GM06990 (cell line): ENCODE results near the gene NAA80.
"Not testable (repeated sequence)": the region's sequence is repeated elsewhere in the genome, so short reads cannot be mapped to it uniquely, and the experiment has no call there.

Experiments
- DNase-seq: peaks from one replicate; pipeline ENCODE4 v3.0.0-alpha.2; 2011; ENCODE audit not compliant: insufficient read length; ENCODE audit errors: extremely low read depth
- H3K27me3 ChIP-seq: replicated peaks from 2 replicates; pipeline ENCODE4 v1.6.0; 2011; ENCODE audit warnings: low read length; ENCODE audit not compliant: control insufficient read depth, insufficient read depth
- H3K36me3 ChIP-seq: 2 replicates; pipeline ENCODE4 v1.5.1; 2011; ENCODE audit warnings: low read length; ENCODE audit not compliant: control insufficient read depth, insufficient read depth
- H3K4me3 ChIP-seq: replicated peaks from 2 replicates; pipeline ENCODE4 v1.5.1; 2011; ENCODE audit warnings: low read depth, mild to moderate bottlenecking, control low read depth, low read length
- TF ChIP-seq, protein P1 (sequence below): IDR thresholded peaks from 2 replicates; pipeline ENCODE4 v1.5.1; 2011; ENCODE audit warnings: low read length, control low read depth, mild to moderate bottlenecking, inconsistent platforms; ENCODE audit not compliant: insufficient read depth, poor library complexity, severe bottlenecking

Gene NAA80

DNA sequence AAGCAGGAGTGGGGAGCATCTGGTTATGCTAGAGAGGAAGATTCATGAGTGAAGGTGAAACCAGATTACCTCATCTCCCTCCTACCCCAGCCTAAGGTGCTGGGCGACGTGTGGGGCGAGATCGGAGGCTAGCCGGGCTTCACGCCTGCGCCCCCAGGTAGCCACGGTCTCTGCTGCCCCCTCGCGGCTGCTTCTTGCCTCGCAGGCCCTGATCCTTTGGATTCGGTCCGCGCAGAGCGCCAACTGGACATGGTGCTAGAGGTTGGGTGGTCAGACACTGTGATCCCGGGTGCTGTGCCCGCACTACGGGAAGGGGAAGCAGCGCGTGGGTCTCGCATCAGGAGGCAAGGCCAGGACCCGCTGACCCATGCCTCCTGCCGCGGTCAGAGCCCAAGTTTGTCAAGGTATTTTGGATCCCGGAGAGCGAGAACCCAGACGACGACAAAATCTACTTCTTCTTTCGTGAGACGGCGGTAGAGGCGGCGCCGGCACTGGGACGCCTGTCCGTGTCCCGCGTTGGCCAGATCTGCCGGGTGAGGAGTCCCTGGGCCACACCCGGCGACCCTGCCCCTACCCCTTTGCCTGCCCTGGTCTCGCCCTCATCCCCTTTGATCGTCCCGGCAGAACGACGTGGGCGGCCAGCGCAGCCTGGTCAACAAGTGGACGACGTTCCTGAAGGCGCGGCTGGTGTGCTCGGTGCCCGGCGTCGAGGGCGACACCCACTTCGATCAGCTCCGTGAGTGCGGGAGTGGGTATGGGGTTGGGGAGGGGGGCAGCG is 26.1 kb downstream of the NAA80 start:
- Histone ChIP-seq H3K27me3 (no peaks in the 10 kb centered on the region; the same call in 1 of the 2 replicates), H3K36me3 (no peaks in the 10 kb centered on the region), H3K4me3 (no peak overlapping the region; the same call in 1 of the 2 replicates)
- TF ChIP-seq, protein P1, sequence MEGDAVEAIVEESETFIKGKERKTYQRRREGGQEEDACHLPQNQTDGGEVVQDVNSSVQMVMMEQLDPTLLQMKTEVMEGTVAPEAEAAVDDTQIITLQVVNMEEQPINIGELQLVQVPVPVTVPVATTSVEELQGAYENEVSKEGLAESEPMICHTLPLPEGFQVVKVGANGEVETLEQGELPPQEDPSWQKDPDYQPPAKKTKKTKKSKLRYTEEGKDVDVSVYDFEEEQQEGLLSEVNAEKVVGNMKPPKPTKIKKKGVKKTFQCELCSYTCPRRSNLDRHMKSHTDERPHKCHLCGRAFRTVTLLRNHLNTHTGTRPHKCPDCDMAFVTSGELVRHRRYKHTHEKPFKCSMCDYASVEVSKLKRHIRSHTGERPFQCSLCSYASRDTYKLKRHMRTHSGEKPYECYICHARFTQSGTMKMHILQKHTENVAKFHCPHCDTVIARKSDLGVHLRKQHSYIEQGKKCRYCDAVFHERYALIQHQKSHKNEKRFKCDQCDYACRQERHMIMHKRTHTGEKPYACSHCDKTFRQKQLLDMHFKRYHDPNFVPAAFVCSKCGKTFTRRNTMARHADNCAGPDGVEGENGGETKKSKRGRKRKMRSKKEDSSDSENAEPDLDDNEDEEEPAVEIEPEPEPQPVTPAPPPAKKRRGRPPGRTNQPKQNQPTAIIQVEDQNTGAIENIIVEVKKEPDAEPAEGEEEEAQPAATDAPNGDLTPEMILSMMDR: peak; percentile 97
- DNase-seq: peak; percentile 89

DNA sequence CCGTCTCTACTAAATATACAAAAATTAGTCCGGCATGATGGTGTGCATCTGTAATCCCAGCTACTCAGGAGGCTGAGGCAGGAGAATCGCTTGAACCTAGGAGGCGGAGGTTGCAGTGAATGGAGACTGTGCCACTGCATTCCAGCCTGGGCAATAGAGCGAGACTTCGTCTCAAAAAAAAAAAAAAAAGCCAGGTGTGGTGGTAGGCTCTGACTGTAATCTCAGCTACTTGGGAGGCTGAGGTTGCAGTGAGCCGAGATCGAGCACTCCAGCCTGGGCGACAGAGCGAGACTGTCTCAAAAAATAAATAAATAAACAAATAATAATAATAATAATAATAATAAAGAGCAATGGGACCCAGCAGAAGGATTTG is 26.7 kb downstream of the NAA80 start:
- not testable (repeated sequence) for H3K36me3 ChIP-seq, DNase-seq, H3K4me3 ChIP-seq, H3K27me3 ChIP-seq

DNA sequence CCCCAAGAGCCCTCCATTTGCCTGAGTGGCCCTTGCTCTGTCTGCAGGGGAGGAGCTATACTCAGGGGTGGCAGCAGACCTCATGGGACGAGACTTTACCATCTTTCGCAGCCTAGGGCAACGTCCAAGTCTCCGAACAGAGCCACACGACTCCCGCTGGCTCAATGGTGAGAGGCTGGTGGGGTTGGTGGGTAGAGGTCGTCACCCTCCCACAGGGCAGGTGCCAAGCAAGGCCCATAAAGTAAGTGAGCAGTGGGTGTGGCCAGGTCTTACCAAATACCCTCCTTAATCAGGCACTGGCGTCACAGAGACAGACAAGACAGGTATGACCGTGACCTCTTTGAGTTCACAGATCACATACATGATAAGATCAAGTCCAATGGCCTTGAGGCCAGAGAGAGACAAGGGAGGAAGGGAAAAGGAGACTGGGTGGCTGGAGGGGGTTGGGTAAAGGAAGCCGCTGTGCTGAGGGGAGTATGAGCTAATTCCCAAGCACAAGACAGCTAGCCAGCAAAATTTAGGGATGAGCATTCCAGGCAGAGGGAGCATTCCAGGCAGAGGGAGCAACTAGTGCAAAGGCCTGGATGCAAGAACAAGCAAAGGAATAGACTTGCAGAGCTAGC is 27.8 kb downstream of the NAA80 start:
- Histone ChIP-seq H3K27me3 (no peaks in the 10 kb centered on the region; the same call in 1 of the 2 replicates), H3K4me3 (no peak overlapping the region), H3K36me3 (no peaks in the 10 kb centered on the region)
- TF ChIP-seq, protein P1: no peak
- DNase-seq: no peak

DNA sequence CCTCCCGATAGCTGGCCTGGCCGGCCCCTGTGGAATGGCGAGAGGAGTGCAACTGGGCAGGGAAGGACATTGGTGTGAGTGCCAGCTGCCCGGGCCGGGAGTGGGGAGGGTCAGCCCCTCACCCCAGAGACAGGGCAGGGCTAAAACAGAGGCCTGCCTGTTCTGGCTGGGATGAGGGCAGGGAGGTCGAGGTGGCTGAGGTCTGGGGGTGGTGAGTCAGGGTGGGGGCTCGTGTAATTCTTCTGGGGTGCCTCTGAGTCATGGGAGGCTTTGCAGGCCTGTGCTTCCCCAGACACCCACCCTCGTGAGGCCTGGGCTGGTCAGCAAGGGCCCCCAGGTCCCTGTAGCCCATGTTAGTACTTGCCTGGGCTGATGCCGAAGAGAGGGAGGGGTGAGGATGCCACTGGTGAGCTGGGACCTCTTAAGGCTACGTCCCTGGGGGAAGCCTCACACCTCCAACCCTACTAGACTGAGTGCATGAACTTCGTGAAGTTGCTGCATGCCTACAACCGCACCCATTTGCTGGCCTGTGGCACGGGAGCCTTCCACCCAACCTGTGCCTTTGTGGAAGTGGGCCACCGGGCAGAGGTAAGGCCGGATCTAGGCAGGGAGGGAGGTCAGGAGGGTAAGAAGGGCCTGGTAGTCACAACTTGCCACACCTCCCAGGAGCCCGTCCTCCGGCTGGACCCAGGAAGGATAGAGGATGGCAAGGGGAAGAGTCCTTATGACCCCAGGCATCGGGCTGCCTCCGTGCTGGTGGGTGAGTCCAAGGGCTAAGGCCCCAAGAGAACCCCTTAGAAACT is 28.6 kb downstream of the NAA80 start:
- no peak for DNase-seq
- no peak overlapping the region for H3K4me3 ChIP-seq
- H3K36me3 ChIP-seq: no peaks in the 10 kb centered on the region
- TF ChIP-seq, protein P1: no peak
- H3K27me3 ChIP-seq: no peaks in the 10 kb centered on the region; the same call in 1 of the 2 replicates

DNA sequence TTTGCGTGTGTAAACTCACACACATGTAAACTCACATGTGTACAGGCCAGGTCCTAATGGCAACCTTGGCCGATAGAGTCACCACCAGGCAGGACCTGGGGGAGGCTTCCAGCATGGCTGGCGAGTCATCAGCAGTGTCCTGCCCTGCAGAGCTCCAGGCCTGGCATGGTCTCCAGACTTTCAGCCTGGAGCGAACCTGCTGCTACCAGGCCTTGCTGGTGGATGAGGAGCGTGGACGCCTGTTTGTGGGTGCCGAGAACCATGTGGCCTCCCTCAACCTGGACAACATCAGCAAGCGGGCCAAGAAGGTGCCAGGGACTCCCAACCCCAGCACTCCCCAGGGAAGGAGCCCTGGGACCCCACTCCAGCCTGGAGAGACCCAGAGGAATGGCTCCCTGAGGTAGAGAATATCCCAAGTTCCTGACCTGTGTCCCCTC is 29.2 kb downstream of the NAA80 start:
- Histone ChIP-seq H3K36me3 (no peaks in the 10 kb centered on the region), H3K27me3 (no peaks in the 10 kb centered on the region; the same call in 1 of the 2 replicates), H3K4me3 (no peak overlapping the region)
- no peak for DNase-seq
- TF ChIP-seq, protein P1: no peak

DNA sequence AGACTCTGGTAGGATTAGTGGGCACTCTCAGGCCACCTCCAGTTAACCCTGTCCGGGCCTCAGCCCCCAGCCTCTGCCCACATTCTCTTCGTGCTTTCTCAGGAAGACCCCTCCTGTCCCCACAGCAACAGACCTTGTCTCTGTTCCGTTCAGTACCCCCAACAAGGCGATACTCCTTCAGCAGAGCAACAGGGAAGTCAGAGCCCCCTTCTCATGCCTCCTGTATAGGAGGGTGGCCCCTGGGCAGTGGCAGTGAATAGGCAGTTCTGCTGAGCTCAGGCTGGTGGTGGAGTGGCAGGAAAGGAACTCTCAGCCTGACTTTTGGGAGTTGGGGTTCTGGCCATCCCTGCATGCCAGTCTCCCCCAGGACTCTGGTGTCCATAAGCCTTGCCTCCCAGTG is 29.7 kb downstream of the NAA80 start:
- H3K36me3 ChIP-seq: no peaks in the 10 kb centered on the region
- TF ChIP-seq, protein P1: no peak
- no peaks in the 10 kb centered on the region; the same call in 1 of the 2 replicates for H3K27me3 ChIP-seq
- DNase-seq: no peak
- H3K4me3 ChIP-seq: no peak overlapping the region
